GM12878 (cell line): ENCODE results near the gene PLEKHA1. TPM values are rescaled to one million over a fixed set of nuclear protein-coding genes. Genes with fewer than 3 reads are reported as not detected.

Experiments
- ATAC-seq: fragments of 200-7000 bp; cut with Tn5 transposase; 3 replicates; pipeline ENCODE4 v1.9.1; 2020; ENCODE audit warnings: mild to moderate bottlenecking, moderate library complexity
- BruUV-seq: library from RNA; stranded (reverse); fragments of 400-500 nt; replicated peaks from 2 replicates; lab custom pipeline; 2021; lab: Mats Ljungman, UMichigan
- CTCF ChIA-PET: fragments of 300-600 bp; sonication (Branson Sonifier 250); formaldehyde crosslinking; extraction: SDS; loops from one replicate; lab custom pipeline; 2021; ENCODE audit warnings: inconsistent platforms; lab: Yijun Ruan, JAX
- POLR2A ChIA-PET: fragments of 350-600 bp; formaldehyde crosslinking; extraction: SDS; loops from one replicate; lab custom pipeline; 2021; ENCODE audit warnings: inconsistent platforms; lab: Charles Lee
- RAD21 ChIA-PET: fragments of 300-600 bp; sonication (Branson Sonifier 250); formaldehyde crosslinking; loops from one replicate; lab custom pipeline; 2023; ENCODE audit warnings: antibody characterized with exemption; ENCODE audit not compliant: unreplicated experiment; lab: Charles Lee
- SMC1A ChIA-PET: fragments of 300-600 bp; sonication (Branson Sonifier 250); formaldehyde crosslinking; loops from one replicate; lab custom pipeline; 2023; ENCODE audit not compliant: unreplicated experiment, uncharacterized antibody; lab: Charles Lee
- DNase-seq: peaks from one replicate; pipeline ENCODE4 v3.0.0-alpha.2; 2011; ENCODE audit warnings: low read depth, low spot score
- FAIRE-seq: peaks from 3 replicates; lab custom pipeline; 2011; peaks lifted over from hg19 to GRCh38; lab: Jason Lieb, UNC
- H2AFZ ChIP-seq: 2 replicates; pipeline ENCODE4 v1.6.0; 2011; ENCODE audit warnings: low read depth, low read length, control low read depth; ENCODE audit not compliant: control insufficient read depth
- H3K27ac ChIP-seq: 2 replicates; pipeline ENCODE4 v1.5.1; 2011; ENCODE audit warnings: control low read depth; ENCODE audit not compliant: control insufficient read depth, insufficient read depth
- H3K27me3 ChIP-seq, 2 experiments: replicated peaks in 1 of 2; 2 replicates each; pipeline versions ENCODE4 v1.6.0 to v1.6.1; 2011; ENCODE audit warnings: low read length in 1 of 2; ENCODE audit not compliant: control insufficient read depth in 2 of 2, insufficient read depth in 2 of 2
- H3K36me3 ChIP-seq, 2 experiments: 2 replicates each; pipeline ENCODE4 v1.5.1; 2011; ENCODE audit warnings: low read length in 1 of 2; ENCODE audit not compliant: control insufficient read depth in 2 of 2, insufficient read depth in 2 of 2
- H3K4me1 ChIP-seq: 2 replicates; pipeline ENCODE4 v1.6.1; 2011; ENCODE audit warnings: mild to moderate bottlenecking, low read length, moderate library complexity, mixed read lengths; ENCODE audit not compliant: control insufficient read depth, insufficient read depth
- H3K4me2 ChIP-seq: 2 replicates; pipeline ENCODE4 v1.6.0; 2011; ENCODE audit warnings: control low read depth; ENCODE audit not compliant: control insufficient read depth, insufficient read depth
- H3K4me3 ChIP-seq: fragments of 200-600 bp; sonication (generic); 2 replicates; pipeline ENCODE4 v1.5.1; 2016
- H3K79me2 ChIP-seq: 2 replicates; pipeline ENCODE4 v1.6.0; 2011; ENCODE audit warnings: low read length; ENCODE audit not compliant: control insufficient read depth, insufficient read depth
- H3K9ac ChIP-seq: 2 replicates; pipeline ENCODE4 v1.8.0; 2011; ENCODE audit warnings: low read length, control low read depth, mixed read lengths; ENCODE audit not compliant: control insufficient read depth, insufficient read depth
- H3K9me3 ChIP-seq: replicated peaks from 3 replicates; pipeline ENCODE4 v1.5.1; 2011; ENCODE audit warnings: mild to moderate bottlenecking, low read length; ENCODE audit not compliant: control insufficient read depth, insufficient read depth
- H4K20me1 ChIP-seq: 2 replicates; pipeline ENCODE4 v1.6.0; 2011; ENCODE audit not compliant: control insufficient read depth, insufficient read depth
- ASH2L ChIP-seq: fragments of 300-600, 200-600 bp; sonication (generic); IDR thresholded peaks from 2 replicates; pipeline ENCODE4 v1.6.1; 2017; ENCODE audit warnings: low read depth, mild to moderate bottlenecking, borderline replicate concordance
- ATF3 ChIP-seq: IDR thresholded peaks from 2 replicates; pipeline ENCODE4 v1.6.1; 2011; ENCODE audit warnings: low read depth, mild to moderate bottlenecking, low read length, moderate library complexity, borderline replicate concordance; ENCODE audit errors: extremely low read depth
- BHLHE40 ChIP-seq, 2 experiments: fragments of 450-650 bp in 1 of 2; IDR thresholded peaks; 2 replicates each; pipeline ENCODE4 v1.6.1; 2011 to 2017; ENCODE audit warnings: low read depth in 2 of 2, borderline replicate concordance in 1 of 2, improper control_type of control experiment in 1 of 2, low read length in 1 of 2, mild to moderate bottlenecking in 1 of 2
- CTCF ChIP-seq, 3 experiments: IDR thresholded peaks in 2 of 3; conservative IDR thresholded peaks in 1 of 3; 2 replicates each; pipeline ENCODE4 v1.5.1; 2011; ENCODE audit warnings: low read depth in 3 of 3, low read length in 3 of 3, mild to moderate bottlenecking in 3 of 3, control low read depth in 2 of 3, moderate library complexity in 2 of 3, inconsistent platforms in 1 of 3, mixed read lengths in 1 of 3; ENCODE audit not compliant: control insufficient read depth in 2 of 3, insufficient read depth in 1 of 3; ENCODE audit errors: extremely low read depth in 1 of 3
- E2F4 ChIP-seq: IDR thresholded peaks from 2 replicates; pipeline ENCODE4 v1.6.1; 2012; ENCODE audit warnings: low read depth, low read length, improper control_type of control experiment
- KLF5 ChIP-seq: fragments of 450-650 bp; IDR thresholded peaks from 2 replicates; pipeline ENCODE4 v1.6.1; 2014; ENCODE audit warnings: mild to moderate bottlenecking; ENCODE audit not compliant: partially characterized antibody
- NR2F1 ChIP-seq: fragments of 450-650 bp; conservative IDR thresholded peaks from 2 replicates; pipeline ENCODE4 v1.6.1; 2017; ENCODE audit warnings: mild to moderate bottlenecking
- PAX5 ChIP-seq: IDR thresholded peaks from 2 replicates; pipeline ENCODE4 v1.6.1; 2011; ENCODE audit warnings: low read depth, low read length, borderline replicate concordance
- POLR2AphosphoS5 ChIP-seq: IDR thresholded peaks from 2 replicates; pipeline ENCODE4 v1.6.1; 2011; ENCODE audit warnings: mild to moderate bottlenecking, low read length, inconsistent platforms
- POU2F2 ChIP-seq: IDR thresholded peaks from 3 replicates; pipeline ENCODE4 v1.6.1; 2011; ENCODE audit warnings: low read depth, mild to moderate bottlenecking, low read length, borderline replicate concordance
- RFX5 ChIP-seq: IDR thresholded peaks from 2 replicates; pipeline ENCODE4 v1.6.1; 2011; ENCODE audit warnings: low read depth, low read length, improper control_type of control experiment
- TCF12 ChIP-seq: IDR thresholded peaks from 2 replicates; pipeline ENCODE4 v1.6.1; 2011; ENCODE audit warnings: low read depth, mild to moderate bottlenecking, low read length
- TCF7 ChIP-seq: IDR thresholded peaks from 2 replicates; pipeline ENCODE4 v1.6.1; 2014; ENCODE audit warnings: antibody characterized with exemption, borderline replicate concordance
- ZNF622 ChIP-seq: fragments of 450-650 bp; IDR thresholded peaks from 2 replicates; pipeline ENCODE4 v1.6.1; 2017; ENCODE audit warnings: mild to moderate bottlenecking, inconsistent platforms
- WGBS: methylation state at CpG from one replicate; pipeline ENCODE4 v1.1.6; 2016; ENCODE audit warnings: low lambda C conversion rate; ENCODE audit not compliant: insufficient replicate concordance, insufficient coverage; ENCODE audit errors: missing lambda C conversion rate; 5-methylcytosine and 5-hydroxymethylcytosine counted together
- in situ Hi-C: fragments of 300-500 bp; cut with MboI; formaldehyde crosslinking; loops from 9 replicates; pipeline ENCODE4 v1.14.3; 2018; ENCODE audit warnings: mixed read lengths
- intact Hi-C: fragments of 100-400 bp; cut with micrococcal nuclease; formaldehyde crosslinking; loops from one replicate; pipeline ENCODE4 v1.14.2; 2022; ENCODE audit not compliant: unreplicated experiment
- polyA plus RNA-seq, 11 experiments: library from polyadenylated mRNA; depleted of rRNA in 4 of 11; unstranded in 6 of 11; stranded (reverse) in 5 of 11; fragments of >200 nt; fragmentation: Nextera tagmentation in 4 of 11; fragmentation: Illumina TruSeq in 1 of 11; extraction: Ambion mirVana in 4 of 11; extraction: Trizol in 1 of 11; gene quantifications; 1 replicate in 1 of 11; 2 replicates in 10 of 11; pipeline versions ENCODE4 v1.2.1 to v1.2.3, GENCODE V29; 2011 to 2016; ENCODE audit warnings: inconsistent platforms in 2 of 11, missing spikeins in 2 of 11, low read depth in 1 of 11
- total RNA-seq, 4 experiments: library from RNA; depleted of rRNA in 3 of 4; stranded (reverse); fragments of >200 nt in 3 of 4; fragmentation: Illumina TruSeq in 1 of 4; extraction: Trizol in 1 of 4; gene quantifications; 2 replicates each; pipeline versions ENCODE4 v1.2.1 to v1.2.3, GENCODE V29; 2013 to 2021

The PLEKHA1 gene
- total and polyA plus RNA-seq, 10 of the 15 experiments (the other 5 are each of a cell fraction or from before 2014, with no cell fraction given) = 0.15 to 6.0 (median 0.32) TPM

GRCh38 chr10:122348512-122348911, 26.0 kb upstream of the PLEKHA1 start:
- RAD21 ChIA-PET = no interaction called here
- Histone ChIP-seq H3K9me3 (no peaks in the 10 kb centered on the region), H3K4me3 (no peak overlapping the region), H3K36me3 (no peaks in the 10 kb centered on the region), H4K20me1 (no peaks in the 10 kb centered on the region), H2AFZ (no peak overlapping the region), H3K4me1 (no peaks in the 10 kb centered on the region), H3K27ac (no peak overlapping the region), H3K27me3 (peaks cover 2 to 3% of the 10 kb centered on the region in 2 experiments; a peak in 2 of 4 replicates), H3K9ac (no peak overlapping the region), H3K4me2 (no peak overlapping the region), H3K79me2 (no peaks in the 10 kb centered on the region)
- no TSS peak for BruUV-seq
- ATAC-seq (peak; percentile 36; the same call in 2 of the 3 replicates), DNase-seq (no peak), FAIRE-seq (no peak)
- intact Hi-C loops (no loop called here), in situ Hi-C loops (loop anchor here (5.0 kb wide), 1 partner anchor 79 kb away; no protein-coding TSS in a partner anchor)
- SMC1A ChIA-PET = no interaction called here
- 15% methylated on average over 4 of the region's 4 CpGs for WGBS
- TF ChIP-seq POLR2AphosphoS5 = no peak
- TF ChIP-seq E2F4 = no peak
- TF ChIP-seq PAX5 = peak; percentile 38; the same call in 1 of the 2 replicates
- no peak for TF ChIP-seq TCF7
- TF ChIP-seq BHLHE40 (IDR thresholded peaks at IDR 0.05; ENCODE audit: borderline replicate concordance in 1 of 2, low read depth in 2 of 2, low read length in 1 of 2) = peak in 1 of 2 experiments; percentile 48; a peak in 2 of 4 replicates
- CTCF ChIA-PET = interaction anchor here (2.2 kb wide), 1 partner anchor 86 kb away, joined by 7 read pairs; no protein-coding TSS in a partner anchor
- POLR2A ChIA-PET = no interaction called here

GRCh38 chr10:122348935-122349361, 25.6 kb upstream of the PLEKHA1 start:
- Histone ChIP-seq H3K9ac (no peak overlapping the region), H3K9me3 (no peaks in the 10 kb centered on the region), H3K79me2 (no peaks in the 10 kb centered on the region), H3K4me3 (no peak overlapping the region), H3K27me3 (peaks cover 2% of the 10 kb centered on the region in 2 experiments; a peak in 1 of 4 replicates), H3K4me2 (no peak overlapping the region), H3K36me3 (no peaks in the 10 kb centered on the region), H4K20me1 (no peaks in the 10 kb centered on the region), H3K27ac (no peak overlapping the region), H3K4me1 (no peaks in the 10 kb centered on the region), H2AFZ (no peak overlapping the region)
- FAIRE-seq (no peak), DNase-seq (no peak), ATAC-seq (no peak)
- no TSS peak for BruUV-seq
- POLR2A ChIA-PET = no interaction called here
- intact Hi-C loops (no loop called here), in situ Hi-C loops (loop anchor here (5.0 kb wide), 1 partner anchor 78 kb away; no protein-coding TSS in a partner anchor)
- WGBS = 40% methylated on average over 7 of the region's 7 CpGs
- RAD21 ChIA-PET = no interaction called here
- SMC1A ChIA-PET = no interaction called here
- CTCF ChIA-PET = interaction anchor here (2.2 kb wide), 1 partner anchor 85 kb away, joined by 7 read pairs; no protein-coding TSS in a partner anchor
- TF ChIP-seq CTCF (IDR thresholded peaks at IDR 0.05 in 2 of 3, conservative IDR thresholded peaks at IDR 0.05 in 1 of 3; ENCODE audit: control insufficient read depth in 2 of 3, extremely low read depth in 1 of 3, insufficient read depth in 1 of 3, low read depth in 3 of 3, low read length in 3 of 3) = no peak
- TF ChIP-seq POU2F2 = no peak
- no peak for TF ChIP-seq ZNF622
- no peak for TF ChIP-seq RFX5
- TF ChIP-seq KLF5 = no peak
- no peak for TF ChIP-seq ASH2L
- no peak for TF ChIP-seq TCF12
- no peak for TF ChIP-seq ATF3
- TF ChIP-seq NR2F1 = no peak
